A673 (cell line): ENCODE measurements around the gene PWWP2A. TPM values are rescaled to one million over a fixed set of nuclear protein-coding genes. Genes with fewer than 3 reads are reported as not detected.
"Not testable (repeated sequence)": the region's sequence is repeated elsewhere in the genome, so short reads cannot be mapped to it uniquely, and the experiment has no call there.

Experiments
- BruUV-seq: library from RNA; stranded (reverse); fragments of 400-500 nt; replicated peaks from 2 replicates; lab custom pipeline; 2021; lab: Mats Ljungman, UMichigan
- CTCF ChIA-PET: fragments of 300-600 bp; sonication (Branson Sonifier 250); formaldehyde crosslinking; loops from one replicate; lab custom pipeline; 2022; ENCODE audit warnings: antibody characterized with exemption; lab: Charles Lee
- POLR2A ChIA-PET: fragments of 300-600 bp; sonication (Branson Sonifier 250); formaldehyde crosslinking; loops from one replicate; lab custom pipeline; 2022; ENCODE audit warnings: antibody characterized with exemption; ENCODE audit not compliant: low non-redundant PET; lab: Charles Lee
- DNase-seq: peaks from one replicate; pipeline ENCODE4 v3.0.0-alpha.2; 2015; ENCODE audit warnings: low spot score
- H3K27ac ChIP-seq: fragments of 200-600 bp; sonication (generic); 2 replicates; pipeline ENCODE4 v1.5.1; 2016; ENCODE audit warnings: mixed run types, low read depth, mild to moderate bottlenecking, mixed read lengths, antibody characterized with exemption, low read length; ENCODE audit not compliant: poor library complexity, severe bottlenecking
- H3K27me3 ChIP-seq: fragments of 200-600 bp; sonication (generic); replicated peaks from 2 replicates; pipeline ENCODE4 v1.6.1; 2017; ENCODE audit warnings: mixed run types, low read depth, mild to moderate bottlenecking, mixed read lengths, antibody characterized with exemption, low read length; ENCODE audit not compliant: insufficient read depth, poor library complexity
- H3K36me3 ChIP-seq: fragments of 200-600 bp; sonication (generic); 2 replicates; pipeline ENCODE4 v1.6.1; 2016; ENCODE audit warnings: mixed run types, mild to moderate bottlenecking, mixed read lengths, antibody characterized with exemption, low read length; ENCODE audit not compliant: insufficient read depth, poor library complexity, severe bottlenecking
- H3K4me1 ChIP-seq: fragments of 200-600 bp; sonication (generic); 2 replicates; pipeline ENCODE4 v1.6.1; 2017; ENCODE audit warnings: mixed run types, mild to moderate bottlenecking, mixed read lengths, antibody characterized with exemption, low read length; ENCODE audit not compliant: insufficient read depth, poor library complexity, severe bottlenecking
- H3K4me3 ChIP-seq: fragments of 200-600 bp; sonication (generic); 2 replicates; pipeline ENCODE4 v1.5.1; 2016; ENCODE audit warnings: low read depth, mixed run types, mild to moderate bottlenecking, mixed read lengths, low read length; ENCODE audit not compliant: poor library complexity, severe bottlenecking
- H3K9me3 ChIP-seq: fragments of 200-600 bp; sonication (generic); 2 replicates; pipeline ENCODE4 v1.6.1; 2016; ENCODE audit warnings: mixed run types, low read depth, mild to moderate bottlenecking, mixed read lengths, antibody characterized with exemption, low read length; ENCODE audit not compliant: poor library complexity, severe bottlenecking
- EZH2 ChIP-seq: fragments of 200-600 bp; sonication (generic); IDR thresholded peaks from 2 replicates; pipeline ENCODE4 v1.6.1; 2017; ENCODE audit warnings: borderline replicate concordance, low read depth, mild to moderate bottlenecking, mixed read lengths, antibody characterized with exemption, low read length; ENCODE audit not compliant: poor library complexity, severe bottlenecking
- intact Hi-C: fragments of 100-400 bp; cut with micrococcal nuclease; formaldehyde crosslinking; loops from one replicate; pipeline ENCODE4 v1.10.0; 2022; ENCODE audit not compliant: unreplicated experiment
- total RNA-seq: library from RNA; stranded (reverse); gene quantifications from 2 replicates; pipeline ENCODE4 v1.2.3, GENCODE V29; 2021
- TF ChIP-seq, protein P1 (sequence below): fragments of 300-800, 200-600 bp; sonication (generic); conservative IDR thresholded peaks from 2 replicates; pipeline ENCODE4 v1.5.1; 2017; ENCODE audit warnings: low read depth, mild to moderate bottlenecking, antibody characterized with exemption, low read length, moderate library complexity, mixed read lengths

Gene PWWP2A
- total RNA-seq, 1 experiment from 2014 or later = 17.7 TPM

- TF ChIP-seq EZH2 = no peak
- TF ChIP-seq, protein P1, sequence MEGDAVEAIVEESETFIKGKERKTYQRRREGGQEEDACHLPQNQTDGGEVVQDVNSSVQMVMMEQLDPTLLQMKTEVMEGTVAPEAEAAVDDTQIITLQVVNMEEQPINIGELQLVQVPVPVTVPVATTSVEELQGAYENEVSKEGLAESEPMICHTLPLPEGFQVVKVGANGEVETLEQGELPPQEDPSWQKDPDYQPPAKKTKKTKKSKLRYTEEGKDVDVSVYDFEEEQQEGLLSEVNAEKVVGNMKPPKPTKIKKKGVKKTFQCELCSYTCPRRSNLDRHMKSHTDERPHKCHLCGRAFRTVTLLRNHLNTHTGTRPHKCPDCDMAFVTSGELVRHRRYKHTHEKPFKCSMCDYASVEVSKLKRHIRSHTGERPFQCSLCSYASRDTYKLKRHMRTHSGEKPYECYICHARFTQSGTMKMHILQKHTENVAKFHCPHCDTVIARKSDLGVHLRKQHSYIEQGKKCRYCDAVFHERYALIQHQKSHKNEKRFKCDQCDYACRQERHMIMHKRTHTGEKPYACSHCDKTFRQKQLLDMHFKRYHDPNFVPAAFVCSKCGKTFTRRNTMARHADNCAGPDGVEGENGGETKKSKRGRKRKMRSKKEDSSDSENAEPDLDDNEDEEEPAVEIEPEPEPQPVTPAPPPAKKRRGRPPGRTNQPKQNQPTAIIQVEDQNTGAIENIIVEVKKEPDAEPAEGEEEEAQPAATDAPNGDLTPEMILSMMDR = no peak
- no peak overlapping the region for H3K4me3 ChIP-seq
- no peaks in the 10 kb centered on the region for H3K9me3 ChIP-seq
- intact Hi-C loops = no loop called here
- H3K27me3 ChIP-seq = no peaks in the 10 kb centered on the region
- no peaks in the 10 kb centered on the region for H3K4me1 ChIP-seq
- DNase-seq = no peak
- no peak overlapping the region for H3K27ac ChIP-seq
- BruUV-seq = no TSS peak
- no peaks in the 10 kb centered on the region for H3K36me3 ChIP-seq
- ChIA-PET POLR2A (no interaction called here), CTCF (no interaction called here)
Measured at GRCh38 chr5:160152287-160152686, 33.0 kb upstream of the PWWP2A start.

DNA sequence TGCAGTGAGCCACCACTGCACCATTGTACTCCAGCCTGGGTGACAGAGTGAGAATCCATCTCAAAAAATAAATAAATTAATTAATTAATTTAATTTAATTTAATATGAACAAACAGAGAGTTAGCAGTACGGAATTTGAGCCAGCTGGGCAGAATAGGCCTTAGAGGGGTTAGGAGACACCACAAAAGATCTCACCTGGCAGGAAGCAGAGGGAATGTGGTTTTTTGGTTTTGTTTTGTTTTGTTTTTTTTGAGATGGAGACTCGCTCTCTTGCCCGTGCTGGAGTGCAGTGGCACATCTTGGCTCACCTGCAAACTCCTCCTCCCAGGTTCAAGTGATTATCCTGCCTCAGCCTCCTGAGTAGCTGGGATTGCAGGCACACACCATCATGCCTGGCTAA is 31.8 kb upstream of the PWWP2A start:
- POLR2A ChIA-PET = no interaction called here
- DNase-seq = no peak
- Histone ChIP-seq H3K4me1 (no peaks in the 10 kb centered on the region), H3K9me3 (no peaks in the 10 kb centered on the region), H3K4me3 (no peak overlapping the region), H3K36me3 (no peaks in the 10 kb centered on the region), H3K27ac (no peak overlapping the region), H3K27me3 (no peaks in the 10 kb centered on the region)
- TF ChIP-seq EZH2 = no peak
- CTCF ChIA-PET = interaction anchor here (0.6 to 0.7 kb wide), 2 partner anchors 22 to 207 kb away, joined by 3 read pairs; no protein-coding TSS in a partner anchor
- BruUV-seq = no TSS peak
- intact Hi-C loops = no loop called here

GRCh38 chr5:160150381-160150780 is 31.1 kb upstream of the PWWP2A start:
- Histone ChIP-seq H3K4me1 (no peaks in the 10 kb centered on the region), H3K27me3 (no peaks in the 10 kb centered on the region), H3K27ac (no peak overlapping the region), H3K36me3 (no peaks in the 10 kb centered on the region), H3K4me3 (no peak overlapping the region), H3K9me3 (no peaks in the 10 kb centered on the region)
- ChIA-PET CTCF (no interaction called here), POLR2A (no interaction called here)
- DNase-seq = no peak
- TF ChIP-seq EZH2 = no peak
- TF ChIP-seq, protein P1 = no peak
- intact Hi-C loops = no loop called here
- no TSS peak for BruUV-seq

GRCh38 chr5:160144436-160144835 is 25.2 kb upstream of the PWWP2A start:
- CTCF ChIA-PET, H3K36me3 ChIP-seq, H3K27ac ChIP-seq, intact Hi-C loops, POLR2A ChIA-PET, H3K9me3 ChIP-seq, H3K4me1 ChIP-seq, H3K4me3 ChIP-seq, BruUV-seq, DNase-seq, H3K27me3 ChIP-seq: not testable (repeated sequence)
